Heart left ventricle (tissue), 16 donors: Measurements from ENCODE around the gene STYXL1. TPM values are rescaled to one million over a fixed set of nuclear protein-coding genes. Genes with fewer than 3 reads are reported as not detected.
"Not testable (repeated sequence)": the region's sequence is repeated elsewhere in the genome, so short reads cannot be mapped to it uniquely, and the experiment has no call there.

Experiments
- ATAC-seq, 4 donors: fragments of 200-7000 bp; cut with Tn5 transposase; one replicate each; pipeline ENCODE4 v1.9.1; 2020 to 2022; ENCODE audit warnings: moderate library complexity in 4 of 4, mild to moderate bottlenecking in 3 of 4, moderate number of reproducible peaks in 1 of 4
- DNase-seq, 5 donors: peaks; one replicate each; pipeline ENCODE4 v3.0.0-alpha.2; 2020
- H3K27ac ChIP-seq, 12 donors: fragments of 200-600 bp; sonication (generic) in 4 of 12; one replicate each; pipeline versions ENCODE4 v1.5.0 to v1.8.0; 2016 to 2022; ENCODE audit warnings: mild to moderate bottlenecking in 2 of 12
- H3K27me3 ChIP-seq, 9 donors: fragments of 200-600 bp; sonication (generic) in 2 of 9; one replicate each; pipeline versions ENCODE4 v1.5.1 to v1.8.0; 2016 to 2022; ENCODE audit warnings: mild to moderate bottlenecking in 3 of 9
- H3K36me3 ChIP-seq, 9 donors: fragments of 200-600 bp; sonication (generic) in 2 of 9; one replicate each; pipeline versions ENCODE4 v1.5.0 to v1.8.0; 2018 to 2022; ENCODE audit warnings: mild to moderate bottlenecking in 2 of 9
- H3K4me1 ChIP-seq, 12 donors: fragments of 200-600 bp; sonication (generic) in 4 of 12; one replicate each; pipeline versions ENCODE4 v1.5.0 to v1.8.0; 2016 to 2022; ENCODE audit warnings: mild to moderate bottlenecking in 3 of 12
- H3K4me3 ChIP-seq, 12 donors: fragments of 200-600 bp; sonication (generic) in 4 of 12; one replicate each; pipeline versions ENCODE4 v1.5.0 to v1.8.0; 2017 to 2022; ENCODE audit warnings: mild to moderate bottlenecking in 9 of 12, moderate library complexity in 4 of 12
- H3K9me3 ChIP-seq, 12 donors: fragments of 200-600 bp; sonication (generic) in 4 of 12; one replicate each; pipeline versions ENCODE4 v1.5.0 to v1.8.0; 2016 to 2022; ENCODE audit warnings: mild to moderate bottlenecking in 1 of 12
- CTCF ChIP-seq, 12 donors: fragments of 200-600 bp; sonication (generic) in 4 of 12; IDR thresholded peaks; one replicate each; pipeline versions ENCODE4 v1.5.0 to v1.8.0; 2018 to 2022; ENCODE audit warnings: antibody characterized with exemption in 12 of 12, mild to moderate bottlenecking in 5 of 12
- POLR2A ChIP-seq, 2 donors: fragments of 450-650 bp; IDR thresholded peaks; one replicate each; pipeline ENCODE4 v1.6.1; 2017; ENCODE audit warnings: antibody characterized with exemption in 2 of 2, mild to moderate bottlenecking in 2 of 2, moderate library complexity in 2 of 2
- WGBS, 4 donors: extraction: QIAGEN DNeasy Blood & Tissue Kit in 2 of 4; methylation state at CpG; one replicate each; pipeline versions ENCODE4 v1.1.5 to v1.1.7; 2013 to 2018; 5-methylcytosine and 5-hydroxymethylcytosine counted together
- intact Hi-C, 10 donors: fragments of 100-400 bp; cut with DNase I; formaldehyde crosslinking; loops; one replicate each; pipeline versions ENCODE4 v1.11.1 to v1.14.2; 2022
- polyA plus RNA-seq, 2 donors: library from polyadenylated mRNA; stranded (reverse); fragments of 200-250 nt; gene quantifications; one replicate each; pipeline ENCODE4 v1.2.3, GENCODE V29; 2013
- total RNA-seq, 9 donors: library from RNA; depleted of rRNA in 2 of 9; stranded (reverse); fragments of >200 nt in 2 of 9; fragmentation: NEBNext Ultra II Directional in 3 of 9; extraction: Animal tissue kit (Norgen Biotek cat#: 25700) in 3 of 9; gene quantifications; one replicate each; pipeline versions ENCODE4 v1.1.0 to v1.2.4, GENCODE V29; 2016 to 2023
- donor health status: ischemic (EF 13 %, LVEDD 7.1; RV severe dilation, severe dysfunction).
- donor health status: healthy with polysubstance abuse.
- donor health status: DM: no; HTN: yes; CAD: no.
- donor health status: DM: no; HTN: no; CAD: no.
- donor health status: ischemic (EF 25% LVEDD 6.9; RV normal size, moderate dysfunction).
- donor health status: ischemic (EF 25% LVEDD 5.7; RV mildly dilated, moderate dysfunction).
- donor health status: healthy.
- donor health status: DM: yes; HTN: yes; CAD: no.
- donor health status: ischemic (EF 35%, LVEDD 5.7; RV mildly dilated, moderate dysfunction).
- donor health status: nonischemic (EF 11% LVEDD 7.7; RV severe dilation, severe dysfunction).
- donor health status: DM: yes; HTN: yes; CAD: no.
- donor health status: PGD.
- donor health status: ischemic (EF 29% LVEDD 5.4; RV normal size, mild dysfunction).
- donor health status: nonischemic (EF 23%, LVEDD 6.1; RV moderate dilation, normal function).

The STYXL1 gene
- total and polyA plus RNA-seq, 11 donors = 7.9 to 44.3 (median 19.1) TPM

DNA sequence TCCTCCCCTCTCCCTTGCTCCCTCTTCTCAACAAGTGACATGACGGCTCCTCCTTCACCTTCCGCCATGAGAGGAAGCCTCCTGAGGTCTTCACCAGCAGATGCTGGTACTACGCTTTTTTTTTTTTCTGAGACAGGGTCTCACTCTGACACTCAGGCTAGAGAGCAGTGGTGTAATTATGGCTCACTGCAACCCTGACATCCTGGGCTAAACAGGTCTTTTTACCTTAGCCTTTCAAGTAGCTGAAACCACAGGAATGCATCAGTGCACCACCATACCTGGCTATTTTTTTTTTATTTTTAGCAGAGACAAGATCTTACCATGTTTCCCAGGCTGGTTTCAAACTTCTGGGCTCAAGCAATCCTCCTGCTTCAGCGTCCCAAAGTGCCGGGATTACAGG is 43.7 kb upstream of the STYXL1 start:
- Histone ChIP-seq H3K4me3 (no peak overlapping the region), H3K9me3 (no peaks in the 10 kb centered on the region), H3K27ac (no peak overlapping the region), H3K27me3 (peaks cover 0 to 4% (median 0%) of the 10 kb centered on the region in 9 donors), H3K36me3 (no peaks in the 10 kb centered on the region), H3K4me1 (no peaks in the 10 kb centered on the region)
- ATAC-seq (no peak), DNase-seq (no peak)
- TF ChIP-seq CTCF (IDR thresholded peaks at IDR 0.05) = no peak
- TF ChIP-seq POLR2A (IDR thresholded peaks at IDR 0.05) = no peak
- intact Hi-C loops = no loop called here
- 90 to 95% (median 90%) methylated on average over 5 of the region's 5 CpGs for WGBS, 4 donors

DNA sequence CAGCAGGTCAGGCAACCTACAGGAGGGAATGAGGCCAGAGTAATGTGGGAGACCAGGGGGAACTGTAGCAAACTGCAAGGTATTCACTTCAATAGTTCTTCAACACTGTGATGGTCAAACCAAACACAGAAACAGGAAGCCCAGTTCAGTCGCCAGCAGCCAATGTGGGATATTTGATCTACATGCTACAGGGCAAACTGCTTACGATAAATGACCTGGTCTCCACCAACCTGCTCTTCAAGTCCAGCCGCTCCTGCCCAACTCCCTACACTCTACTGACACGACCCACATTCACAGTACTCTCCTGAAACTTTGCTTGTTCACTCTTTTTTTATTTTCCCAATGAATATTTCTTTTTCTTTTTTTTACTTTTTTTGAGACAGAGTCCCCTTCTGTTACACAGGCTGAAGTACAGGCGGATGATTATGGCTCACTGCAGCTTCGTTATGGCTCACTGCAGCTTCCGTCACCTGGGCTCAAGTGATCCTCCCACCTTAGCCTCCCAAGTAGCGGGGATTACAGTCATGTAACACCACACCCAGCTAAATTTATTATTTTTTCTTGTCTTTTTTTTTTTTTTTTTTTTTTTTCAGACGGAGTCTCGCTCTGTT is 42.2 kb upstream of the STYXL1 start:
- 82 to 90% (median 88%) methylated on average over 10 of the region's 10 CpGs for WGBS, 4 donors
- intact Hi-C loops = no loop called here

DNA sequence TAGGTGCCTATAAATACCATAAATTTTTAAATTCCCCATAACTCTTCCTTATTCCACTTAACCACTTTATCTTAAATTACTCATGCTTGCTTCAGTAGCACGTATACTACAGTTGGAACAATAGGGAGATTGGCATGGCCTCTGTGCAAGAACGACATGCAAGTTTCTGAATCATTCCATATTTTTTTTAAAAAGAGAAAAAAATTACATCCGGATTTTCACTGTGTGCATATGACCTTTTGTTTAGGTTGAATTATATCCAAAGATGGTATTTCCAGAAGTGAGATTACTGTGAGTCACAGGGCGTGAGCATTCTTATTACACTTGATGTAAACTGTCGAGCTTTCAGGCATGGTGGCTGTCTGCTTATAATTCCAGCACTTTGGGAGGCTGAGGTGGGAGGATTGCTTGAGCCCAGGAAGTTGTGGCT is 39.6 kb upstream of the STYXL1 start:
- H3K9me3 ChIP-seq, ATAC-seq, DNase-seq, H3K4me1 ChIP-seq, H3K27me3 ChIP-seq, intact Hi-C loops, H3K27ac ChIP-seq, H3K36me3 ChIP-seq, H3K4me3 ChIP-seq: not testable (repeated sequence)
- WGBS, 4 donors = 38 to 62% (median 55%) methylated on average over 5 of the region's 5 CpGs

More for the DNA sequence above, 42.2 kb upstream of the STYXL1 start:
- no peak for DNase-seq
- H3K36me3 ChIP-seq = no peaks in the 10 kb centered on the region
- H3K9me3 ChIP-seq = no peaks in the 10 kb centered on the region
- peaks cover 0 to 3% (median 0%) of the 10 kb centered on the region in 9 donors for H3K27me3 ChIP-seq
- no peaks in the 10 kb centered on the region for H3K4me1 ChIP-seq
- no peak overlapping the region for H3K4me3 ChIP-seq
- TF ChIP-seq POLR2A (IDR thresholded peaks at IDR 0.05) (no peak), CTCF (IDR thresholded peaks at IDR 0.05) (no peak)
- no peak for ATAC-seq
- H3K27ac ChIP-seq = no peak overlapping the region

- WGBS, 4 donors = 90 to 98% (median 91%) methylated on average over 4 of the region's 4 CpGs
- H3K27ac ChIP-seq = no peak overlapping the region
Measured at GRCh38 chr7:76086070-76086469, 38.3 kb upstream of the STYXL1 start.

DNA sequence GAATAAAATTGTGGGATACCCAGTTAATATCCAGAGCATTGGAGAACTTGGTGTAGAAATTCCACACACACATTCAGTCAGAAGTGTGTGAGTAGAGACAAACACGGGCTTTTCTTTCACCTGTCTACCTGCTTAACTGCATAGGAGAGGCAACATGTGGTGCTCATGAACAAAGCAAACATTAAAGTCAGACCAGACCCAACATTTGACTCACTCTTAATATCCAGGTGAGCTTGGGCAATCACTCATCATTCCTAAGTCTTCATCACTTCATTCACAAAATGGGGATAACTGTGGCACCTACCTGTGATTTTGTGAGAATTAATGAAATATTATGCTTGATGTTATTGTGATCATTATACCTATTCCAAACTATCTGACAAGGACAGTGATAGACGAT is 36.3 kb upstream of the STYXL1 start:
- WGBS, 4 donors = 86 to 95% (median 89%) methylated on average over 2 of the region's 2 CpGs
- intact Hi-C loops, DNase-seq, H3K9me3 ChIP-seq, H3K4me1 ChIP-seq, H3K27me3 ChIP-seq, H3K36me3 ChIP-seq, H3K27ac ChIP-seq, H3K4me3 ChIP-seq, ATAC-seq: not testable (repeated sequence)

More at GRCh38 chr7:76086070-76086469, 38.3 kb upstream of the STYXL1 start:
- ATAC-seq = no peak
- intact Hi-C loops = no loop called here
- Histone ChIP-seq H3K9me3 (no peaks in the 10 kb centered on the region), H3K27me3 (peaks cover 0 to 3% (median 0%) of the 10 kb centered on the region in 9 donors), H3K36me3 (no peaks in the 10 kb centered on the region), H3K4me1 (peaks cover 0 to 3% (median 0%) of the 10 kb centered on the region in 12 donors), H3K4me3 (no peak overlapping the region)
- DNase-seq = no peak
- no peak for TF ChIP-seq CTCF (IDR thresholded peaks at IDR 0.05)
- TF ChIP-seq POLR2A (IDR thresholded peaks at IDR 0.05) = no peak
